ENCODE data around the gene LPP. TPM values are rescaled to one million over a fixed set of nuclear protein-coding genes. Genes with fewer than 3 reads are reported as not detected.

Gene LPP
- total RNA-seq, 6 donors from 2014 or later = 86.0 to 196 (median 160) TPM

- ATAC-seq (ENCODE audit: low FRiP score in 2 of 2) = no peak
- Histone ChIP-seq H3K27me3 (no peaks in the 10 kb centered on the region), H3K4me1 (peaks cover 11 to 14% (median 13%) of the 10 kb centered on the region in 4 donors), H3K36me3 (no peaks in the 10 kb centered on the region), H3K27ac (no peak overlapping the region), H3K9me3 (no peaks in the 10 kb centered on the region), H3K4me3 (no peak overlapping the region)
- 80 to 91% methylated on average over 3 of the region's 3 CpGs for whole genome bisulfite sequencing, 2 donors
- no peak for DNase-seq
- TF ChIP-seq EP300 (IDR thresholded peaks at IDR 0.05) (no peak), CTCF (IDR thresholded peaks at IDR 0.05) (no peak), POLR2AphosphoS5 (IDR thresholded peaks at IDR 0.05) (no peak), POLR2A (IDR thresholded peaks at IDR 0.05) (no peak)
These were observed 782.7 kb downstream of the LPP start for GRCh38 chr3:188936597-188937107.

GRCh38 chr3:188937389-188937788, 783.4 kb downstream of the LPP start:
- H3K9me3 ChIP-seq = no peaks in the 10 kb centered on the region
- H3K27me3 ChIP-seq = no peaks in the 10 kb centered on the region
- 72 to 87% methylated on average over 7 of the region's 7 CpGs for WGBS, 2 donors
- H3K4me1 ChIP-seq = peaks cover 11 to 14% (median 13%) of the 10 kb centered on the region in 4 donors
- H3K36me3 ChIP-seq = no peaks in the 10 kb centered on the region
- TF ChIP-seq POLR2A (IDR thresholded peaks at IDR 0.05) (no peak), POLR2AphosphoS5 (IDR thresholded peaks at IDR 0.05) (no peak), CTCF (IDR thresholded peaks at IDR 0.05) (no peak), EP300 (IDR thresholded peaks at IDR 0.05) (no peak)
- ATAC-seq (ENCODE audit: low FRiP score in 2 of 2) (no peak), DNase-seq (no peak)
- H3K4me3 ChIP-seq = no peak overlapping the region
- no peak overlapping the region for H3K27ac ChIP-seq

- no peak overlapping the region for H3K27ac ChIP-seq
- no peaks in the 10 kb centered on the region for H3K9me3 ChIP-seq
- ATAC-seq (ENCODE audit: low FRiP score in 2 of 2) (no peak), DNase-seq (no peak)
- H3K27me3 ChIP-seq = no peaks in the 10 kb centered on the region
- peaks cover 11 to 17% (median 15%) of the 10 kb centered on the region in 4 donors for H3K4me1 ChIP-seq
- TF ChIP-seq EP300 (IDR thresholded peaks at IDR 0.05) (no peak), CTCF (IDR thresholded peaks at IDR 0.05) (no peak), POLR2AphosphoS5 (IDR thresholded peaks at IDR 0.05) (no peak), POLR2A (IDR thresholded peaks at IDR 0.05) (no peak)
- 95 to 100% methylated on average over 3 of the region's 3 CpGs for WGBS, 2 donors
- no peaks in the 10 kb centered on the region for H3K36me3 ChIP-seq
- no peak overlapping the region for H3K4me3 ChIP-seq
These were observed 785.0 kb downstream of the LPP start for GRCh38 chr3:188938999-188939398.

GRCh38 chr3:188939814-188940572, 786.0 kb downstream of the LPP start:
- peaks cover 11 to 19% (median 15%) of the 10 kb centered on the region in 4 donors for H3K4me1 ChIP-seq
- H3K27ac ChIP-seq = peak overlapping the region; percentile 37 to 72 (median 58)
- 82 to 87% methylated on average over 5 of the region's 5 CpGs for WGBS, 2 donors
- peak in 1 of 4 donors; percentile 7 for TF ChIP-seq POLR2A (IDR thresholded peaks at IDR 0.05)
- no peak for TF ChIP-seq CTCF (IDR thresholded peaks at IDR 0.05)
- TF ChIP-seq EP300 (IDR thresholded peaks at IDR 0.05) = no peak
- no peak for TF ChIP-seq POLR2AphosphoS5 (IDR thresholded peaks at IDR 0.05)
- DNase-seq (no peak), ATAC-seq (ENCODE audit: low FRiP score in 2 of 2) (peak in 1 of 2 donors; percentile 52)
- no peaks in the 10 kb centered on the region for H3K36me3 ChIP-seq
- no peaks in the 10 kb centered on the region for H3K27me3 ChIP-seq
- H3K4me3 ChIP-seq = no peak overlapping the region
- no peaks in the 10 kb centered on the region for H3K9me3 ChIP-seq

Small RNAs within 50 kb of the gene (small RNA-seq; reads per million reads assigned to genes)
- gene MIR28 = 3,785 to 10,920 (median 6,808) reads per million in 4 donors
